ENCODE data around the gene IRF8.

IRF8 gene

GRCh38 chr16:85926370-85926769 is 27.4 kb downstream of the IRF8 start:
- H3K4me3 ChIP-seq (ENCODE audit: control insufficient read depth, low read depth, low read length): no peak overlapping the region
- no peak for TF ChIP-seq CTCF (IDR thresholded peaks at IDR 0.05; ENCODE audit: control insufficient read depth, insufficient read depth, low read depth, low read length, missing control alignments)
- no peak for DNase-seq (ENCODE audit: low read depth)

GRCh38 chr16:85927371-85927770 is 28.4 kb downstream of the IRF8 start:
- DNase-seq (ENCODE audit: low read depth): no peak
- no peak for TF ChIP-seq CTCF (IDR thresholded peaks at IDR 0.05; ENCODE audit: control insufficient read depth, insufficient read depth, low read depth, low read length, missing control alignments)
- no peak overlapping the region for H3K4me3 ChIP-seq (ENCODE audit: control insufficient read depth, low read depth, low read length)

GRCh38 chr16:85927959-85928358 is 29.0 kb downstream of the IRF8 start:
- H3K4me3 ChIP-seq (ENCODE audit: control insufficient read depth, low read depth, low read length): no peak overlapping the region
- TF ChIP-seq CTCF (IDR thresholded peaks at IDR 0.05; ENCODE audit: control insufficient read depth, insufficient read depth, low read depth, low read length, missing control alignments): no peak
- no peak for DNase-seq (ENCODE audit: low read depth)

- DNase-seq (ENCODE audit: low read depth): no peak
- H3K4me3 ChIP-seq (ENCODE audit: control insufficient read depth, low read depth, low read length): no peak overlapping the region
- no peak for TF ChIP-seq CTCF (IDR thresholded peaks at IDR 0.05; ENCODE audit: control insufficient read depth, insufficient read depth, low read depth, low read length, missing control alignments)
Observed at GRCh38 chr16:85928401-85928820, 29.4 kb downstream of the IRF8 start.

- TF ChIP-seq CTCF (IDR thresholded peaks at IDR 0.05; ENCODE audit: control insufficient read depth, insufficient read depth, low read depth, low read length, missing control alignments): no peak
- no peak for DNase-seq (ENCODE audit: low read depth)
- H3K4me3 ChIP-seq (ENCODE audit: control insufficient read depth, low read depth, low read length): no peak overlapping the region
Observed at GRCh38 chr16:85929259-85929721, 30.3 kb downstream of the IRF8 start.

GRCh38 chr16:85930301-85930700 is 31.3 kb downstream of the IRF8 start:
- TF ChIP-seq CTCF (IDR thresholded peaks at IDR 0.05; ENCODE audit: control insufficient read depth, insufficient read depth, low read depth, low read length, missing control alignments): no peak
- H3K4me3 ChIP-seq (ENCODE audit: control insufficient read depth, low read depth, low read length): no peak overlapping the region
- no peak for DNase-seq (ENCODE audit: low read depth)
